NCI-H524 (cell line): Measurements from ENCODE around the gene MS4A5.
"Not testable (repeated sequence)": the region's sequence is repeated elsewhere in the genome, so short reads cannot be mapped to it uniquely, and the experiment has no call there.

ENCODE experiments used
- DNase-seq, 2 experiments: peaks; one replicate each; lab custom pipeline; 2025; lab: John Stamatoyannopoulos, UW

MS4A5 gene, protein sequence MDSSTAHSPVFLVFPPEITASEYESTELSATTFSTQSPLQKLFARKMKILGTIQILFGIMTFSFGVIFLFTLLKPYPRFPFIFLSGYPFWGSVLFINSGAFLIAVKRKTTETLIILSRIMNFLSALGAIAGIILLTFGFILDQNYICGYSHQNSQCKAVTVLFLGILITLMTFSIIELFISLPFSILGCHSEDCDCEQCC

DNA sequence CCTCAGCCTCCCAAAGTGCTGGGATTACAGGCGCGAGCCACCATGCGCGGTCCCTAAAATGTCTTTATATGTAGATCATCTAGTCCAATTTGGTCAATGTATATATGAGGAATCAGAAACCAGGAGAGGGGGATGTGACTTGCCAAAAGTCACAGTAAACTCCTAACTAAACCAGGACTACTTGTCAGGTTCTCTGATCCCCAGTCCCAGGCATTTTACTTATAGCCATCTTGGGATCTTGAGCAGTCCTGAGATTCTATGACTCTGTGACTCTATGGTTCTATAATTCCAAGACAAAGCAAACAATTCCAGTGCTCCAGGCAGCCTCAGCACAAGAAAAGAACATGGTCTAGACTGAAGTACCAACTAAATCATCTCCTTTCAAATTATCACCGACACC, at the start of gene MS4A5:
Gene MS4A5, plus strand, starts transcription at position 301 of the 400 bp plus-strand sequence. CDS start 103 bp downstream, outside the sequence.
- DNase-seq, result no peak

DNA sequence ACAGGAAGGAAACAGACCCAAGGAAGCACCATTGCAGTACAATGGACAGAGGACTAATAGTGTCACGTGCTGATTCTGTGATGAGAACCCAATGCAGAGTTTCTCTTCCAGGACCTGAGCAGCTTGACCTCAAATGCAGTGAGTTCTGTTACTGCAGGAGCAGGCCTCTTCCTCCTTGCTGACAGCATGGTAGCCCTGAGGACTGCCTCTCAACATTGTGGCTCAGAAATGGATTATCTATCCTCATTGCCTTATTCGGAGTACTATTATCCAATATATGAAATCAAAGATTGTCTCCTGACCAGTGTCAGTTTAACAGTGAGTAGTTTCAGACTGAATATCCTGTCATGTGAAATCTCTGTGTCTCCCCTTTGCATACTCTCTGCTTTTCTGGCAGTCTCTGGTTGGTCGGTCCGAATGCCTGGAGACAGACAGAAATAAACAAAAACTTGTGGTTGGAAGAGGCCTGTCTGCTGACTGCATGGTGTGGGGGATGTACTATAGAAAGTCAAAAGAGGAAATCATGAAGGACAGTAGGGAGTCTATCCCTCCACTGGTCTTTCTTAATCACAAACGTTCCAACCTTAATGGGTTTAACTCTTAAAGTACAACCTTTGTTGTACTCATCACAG, 40.0 kb upstream of the MS4A5 start:
- no peak for DNase-seq

DNA sequence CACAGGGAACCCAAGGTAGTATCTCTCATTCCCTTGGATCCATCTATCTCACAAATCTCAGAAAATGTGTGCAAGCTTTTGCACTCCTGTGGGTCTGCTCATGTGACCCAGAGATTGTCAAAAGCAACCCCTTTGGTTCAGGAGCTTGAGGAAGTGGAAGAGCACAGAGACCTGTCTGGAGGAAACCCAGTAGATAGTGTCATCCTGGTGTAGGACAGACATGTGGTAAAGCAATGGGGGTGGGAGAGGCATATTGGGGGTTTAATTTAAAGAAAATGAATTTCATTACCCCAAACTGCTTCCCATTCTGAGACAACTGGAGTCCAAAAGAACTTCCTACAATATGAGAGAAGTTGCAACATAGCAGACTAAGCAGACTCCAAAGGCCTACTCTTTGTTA, 39.0 kb upstream of the MS4A5 start:
- no peak for DNase-seq

DNA sequence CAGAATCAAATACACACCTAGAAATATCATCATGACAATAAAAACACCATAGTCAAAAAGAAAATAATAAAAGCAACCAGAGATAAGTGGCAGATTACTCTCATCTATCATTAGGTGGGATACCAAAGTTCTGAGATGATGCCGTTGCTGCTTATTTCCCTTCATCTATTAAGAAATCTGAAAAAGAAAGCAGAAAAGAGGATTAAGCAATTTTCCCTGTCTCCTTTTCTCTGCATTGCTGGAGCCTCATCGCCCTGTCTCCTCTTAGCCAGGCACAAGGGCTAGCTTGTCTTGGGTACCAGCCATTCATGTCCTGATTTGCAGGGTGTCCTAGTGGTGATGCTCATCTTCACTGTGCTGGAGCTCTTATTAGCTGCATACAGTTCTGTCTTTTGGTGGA, 37.0 kb upstream of the MS4A5 start:
- no peak for DNase-seq

DNA sequence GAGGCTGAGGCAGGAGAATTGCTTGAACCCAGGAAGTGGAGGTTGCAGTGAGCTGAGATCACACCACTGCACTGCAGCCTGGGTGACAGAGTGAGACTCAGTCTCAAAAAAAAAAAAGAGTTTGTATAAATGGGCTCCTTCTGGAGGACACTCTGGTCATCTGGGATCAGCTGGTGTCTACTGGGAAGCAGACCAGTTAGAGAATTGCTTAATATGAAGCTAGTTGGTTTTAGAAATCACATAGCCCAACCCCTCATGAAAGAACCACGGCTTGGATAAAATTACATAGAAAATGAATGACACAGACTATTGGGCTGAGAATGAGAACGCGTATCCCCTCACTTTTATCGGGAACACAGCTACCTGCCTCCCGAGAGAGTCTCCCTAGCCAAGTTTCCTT, 36.4 kb upstream of the MS4A5 start:
- no peak for DNase-seq

DNA sequence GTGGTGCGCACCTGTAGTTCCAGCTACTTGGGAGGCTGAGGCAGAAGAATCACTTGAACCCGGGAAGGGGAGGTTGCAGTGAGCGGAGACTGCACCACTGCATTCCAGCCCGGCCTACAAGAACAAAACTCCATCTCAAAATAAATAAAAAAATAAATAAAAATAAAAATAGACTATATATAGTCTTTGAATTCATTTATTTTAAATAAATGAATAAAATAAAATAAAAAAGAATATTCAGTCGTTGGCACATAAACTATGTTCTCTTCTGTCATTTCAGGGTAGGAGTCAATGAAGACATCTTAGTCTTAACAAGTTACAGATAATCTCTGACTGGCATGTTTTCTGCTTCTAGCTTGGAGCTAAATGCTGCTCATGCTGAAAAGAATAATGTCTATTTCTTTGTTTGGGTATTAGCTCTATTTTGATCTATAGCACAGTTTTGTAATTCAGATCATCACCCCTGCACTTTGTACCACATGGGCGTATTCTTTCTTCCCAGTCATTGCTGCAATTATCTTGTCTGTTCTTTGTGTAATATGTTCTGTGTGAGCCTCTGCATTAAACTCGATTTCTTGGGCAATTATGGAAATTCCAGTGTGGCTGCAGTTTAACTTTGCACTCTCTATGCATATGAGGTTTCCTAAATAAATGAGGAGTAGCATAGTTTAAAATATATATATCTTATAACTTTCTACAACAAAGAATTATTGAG, 34.5 kb upstream of the MS4A5 start:
- no peak for DNase-seq

DNA sequence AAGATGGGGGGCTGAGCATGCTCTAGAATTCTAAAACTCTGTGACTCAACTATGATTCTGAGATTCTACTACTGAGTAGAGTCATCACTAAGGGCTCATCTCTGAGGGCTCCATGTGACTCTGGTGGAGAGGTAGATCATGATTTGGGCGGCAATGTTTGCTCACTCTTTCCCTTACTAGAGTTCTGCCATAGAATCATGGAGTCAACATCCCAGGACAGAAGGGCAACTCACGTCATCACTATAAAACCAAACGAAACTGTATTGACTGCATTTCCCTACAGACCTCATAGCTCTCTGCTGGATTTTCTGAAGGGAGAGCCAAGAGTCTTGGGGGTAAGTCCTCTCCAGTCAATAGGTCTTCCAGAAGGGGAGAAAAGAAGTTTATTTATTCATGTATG, 33.0 kb upstream of the MS4A5 start, which contains the start of gene MS4A14:
Gene MS4A14, plus strand, starts transcription at position 78 of the 400 bp plus-strand sequence. Its CDS starts 120 bp downstream, at position 198.
- no peak for DNase-seq

DNA sequence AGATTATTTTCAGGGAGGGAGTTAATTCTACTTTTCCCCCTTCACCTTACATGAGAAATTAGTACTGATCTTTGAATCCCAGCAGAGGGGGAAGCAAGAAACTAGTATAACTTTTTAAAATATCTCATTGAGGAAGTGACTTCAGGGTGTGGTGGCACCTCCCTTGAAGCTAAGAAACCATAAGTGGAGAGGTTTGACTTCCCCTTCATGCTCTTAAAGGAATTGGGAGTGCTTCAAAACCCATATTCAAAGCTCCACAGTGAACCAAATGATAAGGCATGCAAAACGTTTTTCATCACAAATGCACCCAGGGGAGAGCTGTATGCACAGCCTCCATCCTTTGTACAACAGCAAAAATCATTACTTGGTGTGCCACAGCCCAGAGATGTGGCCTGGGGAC, 32.6 kb upstream of the MS4A5 start:
- no peak for DNase-seq

DNA sequence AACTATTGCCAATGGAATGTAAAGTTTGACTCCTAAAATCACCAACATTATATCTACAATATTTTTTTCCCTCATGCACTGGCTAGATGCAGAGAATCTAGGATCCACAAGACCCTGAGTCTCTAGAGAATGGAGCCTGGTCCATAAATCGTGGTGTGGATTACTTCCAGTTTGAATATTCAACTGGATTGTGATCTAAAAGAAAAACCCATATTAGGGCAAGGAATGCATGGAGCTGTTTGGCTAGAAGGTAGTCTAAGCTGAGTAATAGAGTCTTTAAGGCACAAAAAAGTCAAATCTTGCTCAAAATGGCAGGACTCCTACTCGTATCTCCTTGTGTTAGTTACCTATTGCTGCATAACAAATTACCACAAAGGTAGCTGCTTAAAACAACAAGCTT, 9.4 kb upstream of the MS4A5 start:
- no peak for DNase-seq

DNA sequence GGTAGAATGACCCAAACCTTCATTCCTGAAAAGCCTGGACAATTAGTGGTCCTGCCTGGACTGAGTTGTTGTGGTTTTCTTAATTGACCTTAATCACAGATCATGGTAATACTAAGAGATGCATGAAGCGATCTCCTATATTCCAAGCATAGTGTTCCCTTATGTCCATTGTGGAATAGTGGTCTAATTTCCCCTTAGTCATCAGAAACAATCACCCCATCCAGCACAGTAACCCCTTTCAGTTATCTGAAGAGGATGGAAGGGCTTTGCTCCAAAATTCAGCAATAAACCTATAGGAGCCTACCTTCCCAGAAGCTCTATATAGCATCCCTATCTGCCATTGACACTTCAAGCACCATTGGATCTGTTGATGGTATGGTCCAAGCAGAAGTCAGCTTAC, 6.8 kb upstream of the MS4A5 start:
- no peak for DNase-seq

DNA sequence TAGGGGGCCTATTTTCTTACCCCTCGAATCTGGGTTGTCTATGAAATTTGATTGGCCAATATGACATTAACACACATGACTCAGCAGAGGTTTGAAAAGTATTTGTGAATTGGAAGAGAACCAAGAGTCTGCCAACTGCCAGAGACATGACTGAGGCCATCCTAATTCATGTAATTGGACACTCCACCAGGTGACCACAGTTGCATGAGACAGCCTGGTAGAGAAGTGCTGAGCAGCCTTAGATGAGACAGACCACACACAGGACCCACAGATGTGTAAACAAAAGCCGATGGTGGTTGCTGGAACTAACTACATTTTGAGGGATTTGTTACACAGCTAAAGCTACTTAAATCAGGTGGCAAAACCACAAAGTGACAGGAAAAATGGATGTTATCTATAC, 855 bp upstream of the MS4A5 start:
- DNase-seq, result no peak

DNA sequence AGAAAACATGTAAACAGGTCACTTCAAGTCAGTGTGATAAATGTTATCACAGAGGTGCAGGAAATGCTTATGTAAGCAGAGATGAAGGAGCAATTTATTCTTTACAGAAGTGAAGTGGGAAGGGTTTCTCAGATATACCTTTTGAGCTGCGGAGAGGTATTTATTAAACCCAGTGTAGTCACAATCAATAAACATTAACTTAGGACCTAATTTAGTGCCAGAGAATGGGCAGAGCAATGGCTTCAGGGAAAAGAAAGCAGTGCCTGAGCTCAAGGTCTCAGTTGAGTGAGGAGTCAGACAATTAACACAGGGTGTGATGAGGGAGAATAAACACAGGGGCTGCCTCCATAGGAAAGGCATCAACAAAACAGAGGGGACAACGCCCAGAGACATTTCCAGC, 1.9 kb downstream of the MS4A5 start:
- no peak for DNase-seq

DNA sequence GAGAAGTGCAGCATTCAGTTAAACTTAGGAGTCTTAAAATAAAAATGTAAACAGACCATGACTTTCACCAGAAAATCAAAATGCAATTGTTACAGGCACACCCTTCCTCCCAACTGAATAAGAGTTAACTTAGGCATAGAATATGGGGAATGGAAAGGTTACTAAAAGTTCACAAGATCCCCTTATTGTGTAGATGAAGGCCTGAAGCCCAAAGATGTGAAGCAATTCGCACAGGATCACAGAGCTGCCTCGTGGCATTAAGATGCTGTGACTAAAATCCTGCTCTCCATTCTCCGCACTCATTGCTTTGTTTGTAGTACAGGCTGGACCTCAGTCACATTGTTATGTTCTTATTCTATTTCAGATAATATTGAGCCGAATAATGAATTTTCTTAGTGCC, 4.0 kb downstream of the MS4A5 start:
- DNase-seq, result no peak

DNA sequence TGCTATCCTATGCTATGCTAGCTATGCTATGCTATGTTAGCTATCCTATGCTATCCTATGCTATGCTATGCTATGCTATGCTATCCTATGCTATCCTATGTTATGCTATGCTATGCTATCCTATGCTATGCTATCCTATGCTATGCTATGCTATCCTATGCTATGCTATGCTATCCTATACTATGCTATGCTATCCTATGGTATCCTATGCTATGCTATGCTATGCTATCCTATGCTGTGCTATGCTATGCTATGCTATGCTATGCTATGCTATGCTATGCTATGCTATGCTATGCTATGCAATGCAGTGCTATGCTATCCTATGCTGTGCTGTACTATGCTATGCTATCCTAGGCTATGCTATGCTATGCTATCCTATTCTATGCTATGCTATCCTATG, 17.7 kb downstream of the MS4A5 start:
- DNase-seq, result no peak

DNA sequence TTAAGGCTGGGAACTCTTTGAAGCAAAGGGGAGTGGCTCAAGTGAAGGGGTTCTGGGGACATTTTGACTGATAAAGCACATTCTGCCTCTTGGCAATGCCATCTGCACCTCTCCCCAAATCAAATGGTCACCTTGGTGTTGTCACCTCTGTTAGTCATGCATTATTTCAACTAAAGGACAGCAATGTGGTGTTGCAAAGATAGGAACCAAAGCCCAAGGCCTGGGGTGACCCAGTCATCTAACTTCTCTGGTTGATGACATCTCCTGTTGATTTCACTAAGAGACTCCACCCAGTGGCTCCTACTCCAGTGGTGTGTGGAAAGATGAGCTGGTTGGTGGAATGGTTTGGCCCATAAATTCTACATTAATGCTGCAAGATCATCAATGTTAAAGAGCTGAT, 18.5 kb downstream of the MS4A5 start:
- no peak for DNase-seq

DNA sequence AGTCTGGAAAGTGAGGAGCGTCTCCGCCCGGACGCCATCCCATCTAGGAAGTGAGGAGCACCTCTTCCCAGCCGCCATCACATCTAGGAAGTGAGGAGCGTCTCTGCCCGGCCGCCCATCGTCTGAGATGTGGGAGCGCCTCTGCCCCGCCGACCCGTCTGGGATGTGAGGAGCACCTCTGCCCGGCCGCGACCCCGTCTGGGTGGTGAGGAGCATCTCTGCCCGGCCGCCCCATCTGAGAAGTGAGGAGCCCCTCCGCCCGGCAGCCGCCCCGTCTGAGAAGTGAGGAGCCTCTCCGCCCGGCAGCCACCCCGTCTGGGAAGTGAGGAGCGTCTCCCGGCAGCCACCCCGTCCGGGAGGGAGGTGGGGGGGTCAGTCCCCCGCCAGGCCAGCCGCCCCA, 21.8 kb downstream of the MS4A5 start:
- DNase-seq, result not testable (repeated sequence)

DNA sequence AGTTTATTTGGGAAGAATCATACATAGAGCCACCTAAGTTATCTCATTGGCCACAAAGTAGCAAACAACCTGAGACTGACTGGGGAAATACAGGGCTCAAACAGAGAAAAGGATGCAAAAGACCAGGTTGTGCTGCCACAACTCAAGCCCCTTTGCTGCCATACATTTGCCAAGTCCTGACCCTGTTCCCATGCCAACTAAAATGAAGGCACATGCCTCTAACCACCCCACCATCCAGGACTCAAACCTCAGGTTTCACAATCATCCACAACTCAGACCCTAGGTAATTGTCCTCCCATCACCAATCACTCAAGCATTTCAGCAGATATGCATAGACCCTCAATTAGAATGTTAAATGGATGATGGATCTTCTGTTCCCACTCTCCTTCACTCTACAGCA, 24.8 kb downstream of the MS4A5 start:
- DNase-seq, result no peak

DNA sequence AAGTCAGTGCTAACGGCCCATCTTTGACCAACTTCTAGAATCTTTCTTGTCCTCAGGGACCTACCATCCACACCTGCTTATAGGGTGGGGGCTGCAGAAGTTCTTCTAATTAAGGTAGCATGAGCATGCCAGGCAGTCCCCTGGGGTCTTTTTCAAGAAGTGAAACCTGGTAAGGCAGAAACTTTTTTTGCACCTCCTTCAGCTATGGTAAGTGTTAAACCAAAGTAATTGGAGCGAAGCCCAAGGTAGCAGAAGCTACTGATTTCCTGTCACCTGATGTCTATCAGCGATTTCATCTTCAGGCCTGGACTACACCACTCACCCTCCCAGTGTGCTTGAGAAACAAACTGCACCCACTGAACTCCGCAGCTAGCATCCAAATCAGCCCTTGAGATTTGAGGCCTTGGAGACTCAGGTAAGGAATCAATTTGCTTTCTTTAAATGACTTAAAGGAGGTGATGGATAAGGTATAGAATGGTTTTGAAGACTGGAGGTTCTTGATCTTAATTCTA, 26.2 kb downstream of the MS4A5 start, which contains the start of gene MS4A1:
Gene MS4A1, plus strand, starts transcription at position 317 of the 512 bp plus-strand sequence. CDS start 6,528 bp downstream, outside the sequence.
- DNase-seq, result no peak

DNA sequence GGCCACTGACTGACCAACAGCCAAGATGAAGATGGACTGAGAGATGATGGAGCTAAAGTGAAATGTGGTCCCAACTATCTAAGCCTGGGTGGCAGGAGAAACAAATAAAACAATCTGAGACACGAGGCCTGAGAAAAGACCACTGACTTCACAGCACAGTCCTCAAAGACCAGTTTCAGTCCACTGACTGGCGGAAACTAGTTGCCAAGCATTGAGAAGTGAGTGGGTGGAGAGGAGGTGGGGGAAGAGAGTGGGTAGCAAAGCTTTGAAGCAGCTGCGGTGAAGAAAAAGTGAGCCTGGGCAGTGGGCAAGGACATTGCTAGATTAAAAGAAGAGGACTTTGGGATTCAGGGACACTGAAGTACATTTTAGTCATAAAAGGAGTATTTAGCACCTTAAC, 28.2 kb downstream of the MS4A5 start:
- DNase-seq, result no peak

DNA sequence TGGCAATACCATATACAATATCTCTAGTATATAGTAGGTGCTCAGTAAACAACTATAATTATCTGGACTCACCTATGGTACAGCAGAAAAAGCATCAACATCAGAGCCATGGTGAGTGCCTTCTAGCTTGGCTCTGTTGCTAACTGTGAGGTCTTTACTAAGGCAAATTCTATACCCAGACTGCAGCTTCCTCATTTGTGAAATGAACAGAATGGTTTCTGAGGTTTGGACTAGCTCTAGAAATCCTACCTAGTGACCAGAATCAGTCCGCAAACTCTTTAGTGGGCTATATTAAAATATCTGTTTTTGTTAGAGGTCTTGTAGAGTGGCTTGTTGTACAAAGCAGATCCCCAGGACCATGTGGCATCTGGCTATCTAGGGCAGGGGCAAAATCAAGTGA, 30.0 kb downstream of the MS4A5 start:
- no peak for DNase-seq

DNA sequence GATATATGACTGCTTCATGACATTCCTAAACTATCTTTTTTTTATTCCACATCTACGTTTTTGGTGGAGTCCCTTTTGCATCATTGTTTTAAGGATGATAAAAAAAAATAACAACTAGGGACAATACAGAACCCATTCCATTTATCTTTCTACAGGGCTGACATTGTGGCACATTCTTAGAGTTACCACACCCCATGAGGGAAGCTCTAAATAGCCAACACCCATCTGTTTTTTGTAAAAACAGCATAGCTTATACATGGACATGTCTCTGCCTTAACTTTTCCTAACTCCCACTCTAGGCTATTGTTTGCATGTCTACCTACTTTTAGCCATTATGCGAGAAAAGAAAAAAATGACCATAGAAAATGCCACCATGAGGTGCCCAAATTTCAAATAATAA, 39.5 kb downstream of the MS4A5 start:
- no peak for DNase-seq

DNA sequence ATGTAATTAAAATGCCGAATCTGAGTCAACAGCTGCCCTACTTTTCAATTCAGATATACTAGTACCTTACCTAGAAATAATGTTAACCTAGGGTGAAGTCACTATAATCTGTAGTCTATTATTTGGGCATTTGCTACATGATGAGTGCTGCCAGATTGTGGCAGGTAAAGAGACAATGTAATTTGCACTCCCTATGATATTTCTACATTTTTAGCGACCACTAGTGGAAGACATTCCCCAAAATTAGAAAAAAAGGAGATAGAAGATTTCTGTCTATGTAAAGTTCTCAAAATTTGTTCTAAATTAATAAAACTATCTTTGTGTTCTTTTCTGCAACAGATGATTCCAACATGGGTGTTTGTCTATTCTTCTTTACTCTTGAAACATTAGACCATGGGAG, 40.4 kb downstream of the MS4A5 start:
- no peak for DNase-seq

DNA sequence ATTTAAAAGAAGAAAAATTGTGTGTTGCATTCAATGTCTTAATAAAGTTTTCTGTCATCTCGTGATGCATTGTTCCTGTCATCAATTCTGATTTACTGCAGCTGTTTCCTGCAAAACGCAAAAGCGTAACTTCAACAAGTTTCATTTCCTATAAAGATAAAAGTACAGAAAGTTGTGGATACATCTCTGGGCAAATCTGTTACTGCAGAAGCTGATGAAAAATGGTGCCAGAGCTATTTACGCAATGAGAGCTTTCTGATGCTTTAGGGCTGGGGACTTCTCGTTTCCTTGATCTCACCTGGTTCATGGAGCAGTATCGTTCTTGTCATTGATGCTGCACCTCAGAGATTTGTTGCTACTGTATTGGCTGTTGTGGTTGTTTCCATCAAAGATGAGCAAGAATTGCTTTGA, 47.7 kb downstream of the MS4A5 start:
- DNase-seq, result no peak
